ENCODE results near the gene JMJD4. TPM values are rescaled to one million over a fixed set of nuclear protein-coding genes. Genes with fewer than 3 reads are reported as not detected.

JMJD4 gene
- total RNA-seq, 1 donor, result 26.8 TPM

DNA sequence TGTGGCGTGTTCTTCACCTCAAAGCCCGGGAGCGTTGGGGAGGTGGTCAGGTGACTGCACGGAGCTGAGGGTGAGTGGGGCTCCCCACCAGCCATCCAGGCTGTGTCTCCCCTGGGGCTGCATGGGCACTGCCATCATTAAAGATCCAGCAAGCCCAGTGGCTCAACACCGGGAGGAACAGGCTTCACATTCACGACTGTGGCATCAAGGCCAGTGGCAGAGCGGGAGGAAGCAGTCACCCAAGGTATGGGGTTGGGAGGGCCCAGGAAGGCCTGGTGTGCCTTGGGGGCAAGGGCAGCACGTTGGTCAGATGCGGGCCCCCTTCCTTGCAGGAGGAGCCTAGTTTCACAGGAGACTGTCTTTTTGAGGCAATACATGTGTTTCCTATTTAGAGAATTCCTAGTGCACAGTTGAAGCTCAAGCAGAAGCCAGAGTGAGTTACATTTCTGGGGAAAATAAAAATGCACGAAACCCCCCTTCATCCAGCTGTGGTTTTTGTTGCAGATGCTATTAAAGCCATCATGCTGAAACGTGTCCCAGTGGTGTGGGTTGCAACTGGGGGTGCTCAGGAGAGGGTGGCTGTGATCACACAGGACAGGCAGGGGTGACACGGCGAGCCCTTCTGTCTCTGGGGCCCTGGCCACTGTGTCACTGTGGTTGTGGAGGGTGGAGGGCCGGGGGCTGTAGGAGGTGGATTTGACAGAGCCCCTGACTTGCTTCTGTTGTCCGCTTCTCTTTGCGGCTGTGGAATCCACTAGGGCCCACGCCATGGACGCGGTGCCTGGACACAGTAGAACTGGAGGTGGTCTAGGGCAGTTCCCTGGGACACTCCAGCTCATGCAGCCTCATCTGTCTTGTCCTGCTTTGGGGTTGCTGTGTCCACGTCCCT is 34.2 kb upstream of the JMJD4 start:
- DNase-seq (ENCODE audit: low read depth), result no peak
- H3K4me3 ChIP-seq (ENCODE audit: low read depth, low read length), result no peak overlapping the region
- TF ChIP-seq, protein P1, sequence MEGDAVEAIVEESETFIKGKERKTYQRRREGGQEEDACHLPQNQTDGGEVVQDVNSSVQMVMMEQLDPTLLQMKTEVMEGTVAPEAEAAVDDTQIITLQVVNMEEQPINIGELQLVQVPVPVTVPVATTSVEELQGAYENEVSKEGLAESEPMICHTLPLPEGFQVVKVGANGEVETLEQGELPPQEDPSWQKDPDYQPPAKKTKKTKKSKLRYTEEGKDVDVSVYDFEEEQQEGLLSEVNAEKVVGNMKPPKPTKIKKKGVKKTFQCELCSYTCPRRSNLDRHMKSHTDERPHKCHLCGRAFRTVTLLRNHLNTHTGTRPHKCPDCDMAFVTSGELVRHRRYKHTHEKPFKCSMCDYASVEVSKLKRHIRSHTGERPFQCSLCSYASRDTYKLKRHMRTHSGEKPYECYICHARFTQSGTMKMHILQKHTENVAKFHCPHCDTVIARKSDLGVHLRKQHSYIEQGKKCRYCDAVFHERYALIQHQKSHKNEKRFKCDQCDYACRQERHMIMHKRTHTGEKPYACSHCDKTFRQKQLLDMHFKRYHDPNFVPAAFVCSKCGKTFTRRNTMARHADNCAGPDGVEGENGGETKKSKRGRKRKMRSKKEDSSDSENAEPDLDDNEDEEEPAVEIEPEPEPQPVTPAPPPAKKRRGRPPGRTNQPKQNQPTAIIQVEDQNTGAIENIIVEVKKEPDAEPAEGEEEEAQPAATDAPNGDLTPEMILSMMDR (IDR thresholded peaks at IDR 0.05; ENCODE audit: insufficient read depth, low read length), result no peak

- no peak for DNase-seq (ENCODE audit: low read depth)
- H3K4me3 ChIP-seq (ENCODE audit: low read depth, low read length), result no peak overlapping the region
- TF ChIP-seq, protein P1 (IDR thresholded peaks at IDR 0.05; ENCODE audit: insufficient read depth, low read length), result no peak
Measured at GRCh38 chr1:227768640-227769039, 33.5 kb upstream of the JMJD4 start.

DNA sequence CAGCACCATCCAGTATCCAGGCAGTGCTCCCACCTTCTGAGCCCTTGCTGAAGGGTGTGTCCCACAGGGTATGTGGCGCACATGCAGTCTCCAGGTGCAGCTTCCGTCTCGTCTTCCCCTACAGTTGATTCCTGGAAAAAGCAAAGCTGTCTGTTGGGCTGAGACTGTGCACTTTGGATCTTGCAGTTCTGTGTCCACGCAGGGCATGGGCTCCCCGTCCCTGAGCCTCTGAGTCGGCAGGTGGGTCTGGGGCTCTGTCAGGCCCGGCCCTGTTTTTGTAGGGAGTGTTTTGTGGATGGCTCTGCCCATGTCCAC is 33.0 kb upstream of the JMJD4 start:
- TF ChIP-seq, protein P1 (IDR thresholded peaks at IDR 0.05; ENCODE audit: insufficient read depth, low read length), result no peak
- DNase-seq (ENCODE audit: low read depth), result no peak
- H3K4me3 ChIP-seq (ENCODE audit: low read depth, low read length), result no peak overlapping the region

GRCh38 chr1:227767401-227768124 is 32.5 kb upstream of the JMJD4 start:
- DNase-seq (ENCODE audit: low read depth), result no peak
- TF ChIP-seq, protein P1 (IDR thresholded peaks at IDR 0.05; ENCODE audit: insufficient read depth, low read length), result no peak
- H3K4me3 ChIP-seq (ENCODE audit: low read depth, low read length), result no peak overlapping the region

DNA sequence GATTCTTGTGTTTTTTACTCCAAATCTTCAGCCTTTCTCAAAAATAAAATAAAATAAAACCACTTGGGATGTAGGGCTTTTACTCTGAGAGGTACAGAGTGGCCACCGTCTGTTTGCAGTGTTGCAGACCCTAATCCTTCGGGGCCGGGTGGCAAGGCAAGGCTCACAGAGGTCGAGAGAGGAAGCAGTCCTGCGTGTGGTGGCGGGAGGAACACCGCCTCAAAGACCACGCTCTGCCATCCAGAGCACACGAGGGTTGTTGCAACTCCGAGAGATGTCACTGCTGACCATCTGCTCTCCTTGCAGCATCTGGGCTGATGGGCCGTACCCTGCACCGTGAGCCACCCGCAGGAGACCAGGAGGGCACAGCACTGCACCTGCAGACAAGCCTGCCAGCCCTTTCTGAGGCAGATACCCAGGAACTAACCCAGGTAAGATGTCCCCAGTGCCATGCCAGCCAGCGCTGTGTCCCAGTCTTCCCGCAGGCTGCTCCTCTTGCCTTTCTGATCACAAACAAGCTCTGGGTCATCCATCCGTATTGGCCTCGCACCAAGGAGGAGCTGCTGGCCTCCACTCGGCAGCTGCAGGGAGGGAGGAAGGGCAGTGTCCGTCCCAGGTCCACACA is 31.7 kb upstream of the JMJD4 start:
- no peak overlapping the region for H3K4me3 ChIP-seq (ENCODE audit: low read depth, low read length)
- no peak for DNase-seq (ENCODE audit: low read depth)
- TF ChIP-seq, protein P1 (IDR thresholded peaks at IDR 0.05; ENCODE audit: insufficient read depth, low read length), result no peak

GRCh38 chr1:227766015-227766634 is 31.0 kb upstream of the JMJD4 start:
- TF ChIP-seq, protein P1 (IDR thresholded peaks at IDR 0.05; ENCODE audit: insufficient read depth, low read length), result no peak
- DNase-seq (ENCODE audit: low read depth), result no peak
- H3K4me3 ChIP-seq (ENCODE audit: low read depth, low read length), result no peak overlapping the region

Measured in fibroblast of the aortic adventitia (primary cell).